ENCODE data around the gene ZNF780B. TPM values are rescaled to one million over a fixed set of nuclear protein-coding genes. Genes with fewer than 3 reads are reported as not detected.
A peak's percentile ranks its signal among the peaks of the same experiment; 100 is the strongest.

Gene ZNF780B
- total and polyA plus RNA-seq, 2 of the 8 experiments (the other 6 are each of a cell fraction or from before 2014, with no cell fraction given), result 3.1 to 22.4 TPM

- Histone ChIP-seq H3K36me3 (ENCODE audit: control insufficient read depth in 2 of 4, insufficient read depth in 4 of 4, low read length in 3 of 4) (no peaks in the 10 kb centered on the region), H3K9me3 (ENCODE audit: insufficient read depth in 2 of 2, low read depth in 1 of 2, low read length in 1 of 2) (peaks cover 6 to 7% of the 10 kb centered on the region in 2 experiments; a peak in 3 of 4 replicates), H3K79me2 (ENCODE audit: control insufficient read depth in 1 of 2, insufficient read depth in 2 of 2, low read length in 2 of 2) (no peaks in the 10 kb centered on the region), H4K91ac (replicated peaks; ENCODE audit: insufficient read length, low read length) (no peak overlapping the region), H3K79me1 (ENCODE audit: low read depth, low read length) (no peaks in the 10 kb centered on the region; the same call in 1 of the 2 replicates), H3K4me1 (replicated peaks in 1 of 4; ENCODE audit: control insufficient read depth in 3 of 4, insufficient read depth in 4 of 4, low read length in 3 of 4) (no peaks in the 10 kb centered on the region), H4K20me1 (replicated peaks in 1 of 2; ENCODE audit: control insufficient read depth in 1 of 2, insufficient read depth in 2 of 2, low read length in 2 of 2) (no peaks in the 10 kb centered on the region), H4K5ac (ENCODE audit: insufficient read length, low read depth, low read length) (no peak overlapping the region), H2BK120ac (replicated peaks; ENCODE audit: low read depth, low read length) (no peak overlapping the region), H3K23me2 (ENCODE audit: low read depth, low read length) (no peaks in the 10 kb centered on the region), H4K8ac (ENCODE audit: extremely low read depth, insufficient read depth, low read length) (no peak overlapping the region), H3K27me3 (replicated peaks in 1 of 4; ENCODE audit: control insufficient read depth in 3 of 4, extremely low read depth in 1 of 4, insufficient read depth in 3 of 4, low read length in 3 of 4) (no peaks in the 10 kb centered on the region), H3K27ac (ENCODE audit: low read depth, low read length) (no peak overlapping the region), H2BK20ac (ENCODE audit: low read length) (no peak overlapping the region), H2AFZ (ENCODE audit: low read length) (no peak overlapping the region), H3K18ac (ENCODE audit: extremely low read depth, low read length) (no peak overlapping the region), H2BK15ac (ENCODE audit: low read length) (no peak overlapping the region), H3K4ac (replicated peaks; ENCODE audit: insufficient read length, low read depth, low read length) (no peak overlapping the region), H3K4me2 (ENCODE audit: insufficient read depth in 1 of 2, low read depth in 2 of 2, low read length in 2 of 2) (no peak overlapping the region), H2AK5ac (ENCODE audit: low read depth, low read length) (no peak overlapping the region), H3K23ac (ENCODE audit: insufficient read length) (no peak overlapping the region), H3K56ac (replicated peaks; ENCODE audit: insufficient read length, low read depth, low read length) (no peak overlapping the region), H2BK12ac (ENCODE audit: low read depth, low read length) (no peak overlapping the region), H2BK5ac (ENCODE audit: low read depth, low read length) (no peak overlapping the region), H3K9ac (replicated peaks in 1 of 4; ENCODE audit: extremely low read depth in 1 of 4, low read depth in 3 of 4, low read length in 3 of 4) (no peak overlapping the region), H3K14ac (ENCODE audit: insufficient read length) (no peak overlapping the region), H3K4me3 (ENCODE audit: extremely low read depth in 1 of 4, insufficient read depth in 2 of 4, low read depth in 3 of 4, low read length in 4 of 4) (no peak overlapping the region)
- ChIA-PET CTCF (ENCODE audit: partially characterized antibody) (no interaction called here), POLR2A (ENCODE audit: partially characterized antibody) (no interaction called here)
- no peak for TF ChIP-seq SUZ12 (IDR thresholded peaks at IDR 0.05; ENCODE audit: low read length)
- no peak for TF ChIP-seq TBP (IDR thresholded peaks at IDR 0.05; ENCODE audit: low read depth, low read length)
- TF ChIP-seq, protein P1, sequence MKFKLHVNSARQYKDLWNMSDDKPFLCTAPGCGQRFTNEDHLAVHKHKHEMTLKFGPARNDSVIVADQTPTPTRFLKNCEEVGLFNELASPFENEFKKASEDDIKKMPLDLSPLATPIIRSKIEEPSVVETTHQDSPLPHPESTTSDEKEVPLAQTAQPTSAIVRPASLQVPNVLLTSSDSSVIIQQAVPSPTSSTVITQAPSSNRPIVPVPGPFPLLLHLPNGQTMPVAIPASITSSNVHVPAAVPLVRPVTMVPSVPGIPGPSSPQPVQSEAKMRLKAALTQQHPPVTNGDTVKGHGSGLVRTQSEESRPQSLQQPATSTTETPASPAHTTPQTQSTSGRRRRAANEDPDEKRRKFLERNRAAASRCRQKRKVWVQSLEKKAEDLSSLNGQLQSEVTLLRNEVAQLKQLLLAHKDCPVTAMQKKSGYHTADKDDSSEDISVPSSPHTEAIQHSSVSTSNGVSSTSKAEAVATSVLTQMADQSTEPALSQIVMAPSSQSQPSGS (IDR thresholded peaks at IDR 0.05; ENCODE audit: low read length), result no peak
- TF ChIP-seq ATF3 (IDR thresholded peaks at IDR 0.05; ENCODE audit: insufficient read depth, low read depth, low read length), result no peak
- DNase-seq (ENCODE audit: low read depth in 1 of 2, low spot score in 2 of 2), result no peak
- peak; percentile 32 for FAIRE-seq
- 54% methylated on average over 1 of the region's 1 CpG; no CpG with 5 or more reads in 1 of the 2 experiments for WGBS, 2 experiments (ENCODE audit: extremely low coverage in 1 of 2, insufficient coverage in 1 of 2, insufficient read length in 1 of 2, insufficient replicate concordance in 2 of 2, low coverage in 1 of 2, low lambda C conversion rate in 2 of 2, missing lambda C conversion rate in 1 of 2)
These were observed 48.7 kb upstream of the ZNF780B start for GRCh38 chr19:40104754-40105153.

Measured in H1 (cell line).